Limb (tissue), 2 donors: Measurements from ENCODE around the gene JAK1.

Experiments
- DNase-seq, 2 donors: peaks; one replicate each; pipeline ENCODE4 v3.0.0-alpha.2; 2016; ENCODE audit errors: extremely low spot score in 2 of 2

JAK1 gene

GRCh38 chr1:64980745-64981600 lies 14.6 kb upstream of the JAK1 start:
- DNase-seq = no peak

GRCh38 chr1:64979358-64979757 lies 13.0 kb upstream of the JAK1 start:
- no peak for DNase-seq

- DNase-seq = no peak
Observed at GRCh38 chr1:64976361-64976760, 10.0 kb upstream of the JAK1 start.

GRCh38 chr1:64975740-64976139 lies 9.4 kb upstream of the JAK1 start:
- DNase-seq = no peak

GRCh38 chr1:64975127-64975526 lies 8.8 kb upstream of the JAK1 start:
- DNase-seq = no peak

GRCh38 chr1:64974288-64974825 lies 8.0 kb upstream of the JAK1 start:
- DNase-seq = no peak

- DNase-seq = no peak
Observed at GRCh38 chr1:64973061-64973647, 6.8 kb upstream of the JAK1 start.

GRCh38 chr1:64969305-64970046 lies 3.1 kb upstream of the JAK1 start:
- DNase-seq = no peak

GRCh38 chr1:64967381-64967780 lies 1.0 kb upstream of the JAK1 start:
- DNase-seq = no peak

- DNase-seq = peak; percentile 31 to 81
Observed at GRCh38 chr1:64965366-64966157, 787 bp downstream of the JAK1 start.

GRCh38 chr1:64963466-64963865 lies 2.9 kb downstream of the JAK1 start:
- DNase-seq = no peak

- DNase-seq = no peak
Observed at GRCh38 chr1:64962441-64962840, 3.9 kb downstream of the JAK1 start.

- no peak for DNase-seq
Observed at GRCh38 chr1:64961923-64962322, 4.4 kb downstream of the JAK1 start.

- no peak for DNase-seq
Observed at GRCh38 chr1:64960731-64961130, 5.6 kb downstream of the JAK1 start.

- DNase-seq = no peak
Observed at GRCh38 chr1:64959986-64960385, 6.4 kb downstream of the JAK1 start.

- no peak for DNase-seq
Observed at GRCh38 chr1:64956733-64957441, 9.5 kb downstream of the JAK1 start.

GRCh38 chr1:64956010-64956640 lies 10.2 kb downstream of the JAK1 start:
- DNase-seq = no peak

GRCh38 chr1:64955097-64956009 lies 11.0 kb downstream of the JAK1 start:
- DNase-seq = no peak

- DNase-seq = no peak
Observed at GRCh38 chr1:64953241-64953640, 13.1 kb downstream of the JAK1 start.
